Suprapubic skin (tissue), 3 donors: ENCODE measurements around the gene NTM.

Source experiments
- CTCF ChIP-seq, 2 donors: fragments of 200-600 bp in 1 of 2; fragments of 450-650 bp in 1 of 2; sonication (generic) in 1 of 2; IDR thresholded peaks; one replicate each; pipeline ENCODE4 v1.5.1; 2016 to 2019; ENCODE audit warnings: antibody characterized with exemption in 2 of 2, mild to moderate bottlenecking in 1 of 2, moderate library complexity in 1 of 2
- EP300 ChIP-seq: sonication (generic); formaldehyde crosslinking; IDR thresholded peaks from one replicate; pipeline ENCODE4 v1.6.1; 2017; ENCODE audit warnings: antibody characterized with exemption
- POLR2A ChIP-seq, 2 donors: fragments of 450-650 bp; IDR thresholded peaks; one replicate each; pipeline ENCODE4 v1.6.1; 2017; ENCODE audit warnings: antibody characterized with exemption in 2 of 2, mild to moderate bottlenecking in 2 of 2, moderate library complexity in 2 of 2

GRCh38 chr11:131609921-131610320 lies 239.5 kb downstream of the NTM start:
- TF ChIP-seq CTCF (IDR thresholded peaks at IDR 0.05) (no peak), EP300 (no peak), POLR2A (IDR thresholded peaks at IDR 0.05) (no peak)
